ENCODE data around the gene LMX1B. TPM values are rescaled to one million over a fixed set of nuclear protein-coding genes. Genes with fewer than 3 reads are reported as not detected.
A peak's percentile ranks its signal among the peaks of the same experiment; 100 is the strongest.

LMX1B gene
- total RNA-seq, 1 donor from 2014 or later: 0.52 TPM

DNA sequence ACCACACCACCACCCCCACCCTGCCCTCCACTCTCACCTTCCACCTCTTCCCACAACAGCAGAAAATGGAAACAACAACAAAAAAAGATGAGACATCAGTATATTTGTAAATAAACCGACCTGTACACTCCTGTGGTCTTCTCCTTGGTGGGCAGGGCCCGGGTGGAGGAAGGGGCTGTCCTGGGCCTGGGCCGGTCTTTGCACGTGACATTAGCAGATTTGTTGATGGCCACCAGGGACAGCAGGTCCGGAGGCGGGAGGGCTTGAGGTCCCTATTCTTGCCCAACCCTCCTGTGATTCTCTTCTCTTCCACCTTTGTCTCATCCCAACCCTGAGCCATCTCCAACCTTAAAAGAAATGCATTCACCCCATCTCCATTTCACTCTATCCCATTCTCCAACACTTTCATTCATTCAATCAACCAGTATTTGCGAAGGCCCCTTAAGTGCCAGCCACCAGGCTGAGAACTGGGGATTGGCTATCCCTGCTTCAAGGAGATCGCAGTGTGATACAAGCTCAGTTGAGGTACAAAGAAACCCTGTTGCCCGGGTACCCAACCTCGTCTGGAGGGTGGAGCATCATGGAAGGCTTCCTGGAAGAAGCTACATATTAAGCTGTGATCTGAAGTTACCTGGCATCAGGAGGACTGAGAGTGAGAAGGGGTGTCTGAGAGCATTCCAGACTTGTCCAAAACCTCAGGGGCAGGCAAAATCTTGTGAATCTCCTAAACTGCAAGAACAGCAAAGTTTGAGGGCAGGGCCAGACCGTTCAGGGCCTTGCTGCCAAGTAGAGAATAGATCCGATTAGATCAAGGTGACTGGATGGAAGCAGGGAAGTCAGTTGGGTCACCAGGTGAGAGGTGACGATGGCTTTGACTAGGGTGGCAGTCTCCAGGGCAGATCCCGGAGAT is 87.4 kb downstream of the LMX1B start:
- TF ChIP-seq, protein P1, sequence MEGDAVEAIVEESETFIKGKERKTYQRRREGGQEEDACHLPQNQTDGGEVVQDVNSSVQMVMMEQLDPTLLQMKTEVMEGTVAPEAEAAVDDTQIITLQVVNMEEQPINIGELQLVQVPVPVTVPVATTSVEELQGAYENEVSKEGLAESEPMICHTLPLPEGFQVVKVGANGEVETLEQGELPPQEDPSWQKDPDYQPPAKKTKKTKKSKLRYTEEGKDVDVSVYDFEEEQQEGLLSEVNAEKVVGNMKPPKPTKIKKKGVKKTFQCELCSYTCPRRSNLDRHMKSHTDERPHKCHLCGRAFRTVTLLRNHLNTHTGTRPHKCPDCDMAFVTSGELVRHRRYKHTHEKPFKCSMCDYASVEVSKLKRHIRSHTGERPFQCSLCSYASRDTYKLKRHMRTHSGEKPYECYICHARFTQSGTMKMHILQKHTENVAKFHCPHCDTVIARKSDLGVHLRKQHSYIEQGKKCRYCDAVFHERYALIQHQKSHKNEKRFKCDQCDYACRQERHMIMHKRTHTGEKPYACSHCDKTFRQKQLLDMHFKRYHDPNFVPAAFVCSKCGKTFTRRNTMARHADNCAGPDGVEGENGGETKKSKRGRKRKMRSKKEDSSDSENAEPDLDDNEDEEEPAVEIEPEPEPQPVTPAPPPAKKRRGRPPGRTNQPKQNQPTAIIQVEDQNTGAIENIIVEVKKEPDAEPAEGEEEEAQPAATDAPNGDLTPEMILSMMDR (conservative IDR thresholded peaks at IDR 0.05; ENCODE audit: low read depth, low read length): no peak
- H3K4me3 ChIP-seq (ENCODE audit: low read depth, low read length): no peak overlapping the region
- no peak for DNase-seq (ENCODE audit: low read depth)

DNA sequence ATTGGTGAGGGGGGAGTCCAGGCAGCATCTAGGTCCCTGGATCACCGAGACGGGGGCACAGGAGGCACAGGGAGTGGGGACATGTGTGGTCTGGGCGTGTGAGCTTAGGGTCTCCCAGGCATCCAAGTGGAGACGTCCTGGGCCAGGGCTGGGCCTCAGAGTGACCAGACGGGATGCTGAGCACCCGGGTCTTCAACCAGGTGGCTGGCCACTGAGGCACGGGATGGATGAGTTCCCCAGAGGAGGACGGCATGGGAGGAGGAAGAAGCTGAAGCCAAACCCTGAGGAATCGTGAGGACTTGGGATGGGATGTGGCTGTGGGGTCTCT is 88.0 kb downstream of the LMX1B start:
- TF ChIP-seq, protein P1 (conservative IDR thresholded peaks at IDR 0.05; ENCODE audit: low read depth, low read length): no peak
- DNase-seq (ENCODE audit: low read depth): no peak
- no peak overlapping the region for H3K4me3 ChIP-seq (ENCODE audit: low read depth, low read length)

DNA sequence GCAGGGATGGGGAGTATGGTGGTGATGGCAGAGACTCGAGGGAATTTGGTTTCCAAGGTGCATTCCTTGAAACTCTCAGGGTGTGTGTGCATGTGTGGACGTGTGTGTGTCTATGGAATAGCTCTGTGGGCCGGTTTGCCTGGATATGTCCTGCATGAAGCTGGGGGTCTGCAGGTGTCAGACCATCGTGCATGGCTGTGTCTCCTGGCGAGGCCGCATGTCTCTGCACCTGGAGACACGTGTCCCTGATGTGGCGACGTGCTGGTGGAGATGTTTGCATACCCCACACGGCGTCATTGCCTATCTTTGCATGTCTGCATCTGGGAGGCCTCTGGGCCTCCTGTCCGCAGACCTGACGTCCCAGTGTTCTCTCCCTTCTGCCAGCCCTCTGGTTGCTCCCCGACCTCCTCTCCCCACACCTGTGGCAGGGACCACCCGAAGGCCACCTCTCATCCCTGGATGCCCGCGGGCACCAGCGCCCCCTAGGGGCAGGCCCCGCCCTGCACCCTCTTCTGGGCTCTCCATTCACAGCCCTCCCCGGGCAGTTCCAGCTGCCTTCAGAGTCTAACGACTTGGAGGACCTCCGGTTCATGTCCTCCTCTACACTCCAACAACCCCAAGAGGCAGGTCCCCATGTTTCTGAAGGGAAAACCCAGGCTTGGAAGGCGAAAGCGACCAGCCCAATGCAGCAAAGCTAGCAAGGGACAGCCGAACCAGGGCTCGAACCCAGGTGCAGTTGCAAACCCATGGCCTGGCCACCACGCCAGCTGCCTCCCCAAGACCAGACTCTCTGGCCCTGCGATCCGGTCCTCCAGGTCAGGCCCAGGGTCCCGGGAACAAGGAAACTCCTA is 88.6 kb downstream of the LMX1B start:
- DNase-seq (ENCODE audit: low read depth): no peak
- TF ChIP-seq, protein P1 (conservative IDR thresholded peaks at IDR 0.05; ENCODE audit: low read depth, low read length): peak; percentile 76
- no peak overlapping the region for H3K4me3 ChIP-seq (ENCODE audit: low read depth, low read length)

DNA sequence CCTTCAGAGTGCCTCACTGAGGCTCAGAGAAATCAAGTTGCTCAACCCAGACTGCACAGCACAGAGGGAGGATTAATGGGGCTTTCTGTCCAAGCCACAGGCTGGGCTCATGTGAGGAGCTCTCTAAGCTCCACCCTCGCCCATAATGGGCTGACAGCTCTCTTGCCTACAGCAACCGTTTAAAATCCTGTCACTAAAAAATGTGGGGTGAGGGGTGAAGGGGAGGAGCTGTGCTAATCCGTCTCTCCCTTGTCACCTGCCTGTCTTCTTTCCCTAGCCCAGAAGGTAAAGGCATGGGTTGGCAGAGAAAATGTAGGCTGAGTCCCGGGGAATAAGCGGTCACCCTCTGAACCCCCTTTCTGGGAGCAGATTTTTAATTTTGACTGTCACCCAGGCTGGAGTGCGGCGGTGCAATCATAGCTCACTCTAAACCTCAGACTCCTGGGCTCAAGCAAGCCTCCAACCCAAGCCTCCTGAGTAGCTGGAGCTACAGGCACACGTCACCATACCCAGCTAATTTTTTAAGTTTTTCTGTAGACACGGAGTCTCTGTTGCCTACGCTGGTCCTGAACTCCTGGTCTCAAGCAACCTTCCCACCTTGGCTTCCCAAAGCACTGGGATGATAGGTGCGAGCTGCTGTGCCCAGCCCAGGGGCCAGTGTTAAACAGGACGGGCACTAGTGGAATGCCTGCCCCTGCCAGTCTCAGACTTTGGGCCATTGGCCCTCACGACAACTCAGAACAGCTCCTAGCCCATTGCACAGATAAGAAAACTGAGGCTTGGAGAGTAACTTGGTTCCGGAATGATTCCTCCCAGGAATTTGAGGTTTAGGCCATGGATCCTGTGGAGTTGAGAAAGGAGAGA is 89.5 kb downstream of the LMX1B start:
- H3K4me3 ChIP-seq (ENCODE audit: low read depth, low read length): no peak overlapping the region
- no peak for DNase-seq (ENCODE audit: low read depth)
- TF ChIP-seq, protein P1 (conservative IDR thresholded peaks at IDR 0.05; ENCODE audit: low read depth, low read length): no peak

DNA sequence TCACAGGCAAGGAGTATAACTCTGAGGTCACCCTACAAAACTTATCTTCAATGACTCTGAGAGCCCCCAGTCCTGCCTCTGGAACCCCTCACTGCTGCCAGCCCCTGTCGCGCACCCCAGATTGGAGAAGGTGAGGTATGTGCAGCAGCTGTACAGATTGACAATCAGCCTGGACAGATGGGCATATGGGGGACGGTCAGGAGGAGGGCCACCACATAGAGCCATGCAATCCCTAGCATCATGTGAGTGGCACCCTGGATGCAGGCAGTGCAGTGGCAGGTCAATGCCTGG is 90.1 kb downstream of the LMX1B start:
- TF ChIP-seq, protein P1 (conservative IDR thresholded peaks at IDR 0.05; ENCODE audit: low read depth, low read length): no peak
- no peak overlapping the region for H3K4me3 ChIP-seq (ENCODE audit: low read depth, low read length)
- DNase-seq (ENCODE audit: low read depth): no peak

DNA sequence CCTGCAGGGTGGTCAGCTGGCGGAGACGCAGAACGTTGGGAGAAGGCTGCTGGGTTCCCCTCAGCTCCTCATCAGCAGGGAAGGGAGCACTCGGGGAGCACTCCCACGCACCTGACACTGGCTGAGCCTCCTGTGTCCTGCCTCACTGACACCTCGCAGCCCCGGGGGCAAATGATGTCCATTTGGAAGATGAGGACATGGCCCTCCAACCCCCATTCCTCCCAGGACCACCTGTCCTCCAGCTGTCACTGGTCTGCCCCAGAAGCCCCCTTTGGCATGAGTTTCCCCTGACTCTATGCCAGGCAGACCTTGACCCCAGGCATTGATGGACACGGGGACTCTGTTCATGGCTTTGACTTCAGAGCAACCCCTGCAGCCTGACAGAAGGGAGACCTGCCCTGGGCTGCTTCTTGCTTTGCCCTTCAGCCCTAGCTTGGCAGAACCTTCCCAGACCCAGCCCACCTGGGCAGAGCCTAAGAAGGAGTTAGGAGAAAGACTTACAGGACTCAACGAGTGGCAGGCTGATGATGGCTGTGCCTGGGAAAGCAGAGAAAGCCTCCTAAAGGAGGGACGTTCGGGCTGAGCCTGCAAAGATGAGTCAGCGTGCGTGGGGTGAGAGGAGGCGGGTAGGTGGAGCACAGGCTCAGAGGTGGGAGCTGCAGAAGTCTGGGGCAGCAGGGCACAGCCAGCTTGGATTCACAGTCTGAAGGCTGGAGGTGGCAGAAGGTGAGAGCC is 90.6 kb downstream of the LMX1B start:
- TF ChIP-seq, protein P1 (conservative IDR thresholded peaks at IDR 0.05; ENCODE audit: low read depth, low read length): no peak
- no peak overlapping the region for H3K4me3 ChIP-seq (ENCODE audit: low read depth, low read length)

More for the DNA sequence above, 90.6 kb downstream of the LMX1B start:
- no peak for DNase-seq (ENCODE audit: low read depth)
